ENCODE measurements around the gene LRRC36.
"Not testable (repeated sequence)": the region's sequence is repeated elsewhere in the genome, so short reads cannot be mapped to it uniquely, and the experiment has no call there.

LRRC36 gene

DNA sequence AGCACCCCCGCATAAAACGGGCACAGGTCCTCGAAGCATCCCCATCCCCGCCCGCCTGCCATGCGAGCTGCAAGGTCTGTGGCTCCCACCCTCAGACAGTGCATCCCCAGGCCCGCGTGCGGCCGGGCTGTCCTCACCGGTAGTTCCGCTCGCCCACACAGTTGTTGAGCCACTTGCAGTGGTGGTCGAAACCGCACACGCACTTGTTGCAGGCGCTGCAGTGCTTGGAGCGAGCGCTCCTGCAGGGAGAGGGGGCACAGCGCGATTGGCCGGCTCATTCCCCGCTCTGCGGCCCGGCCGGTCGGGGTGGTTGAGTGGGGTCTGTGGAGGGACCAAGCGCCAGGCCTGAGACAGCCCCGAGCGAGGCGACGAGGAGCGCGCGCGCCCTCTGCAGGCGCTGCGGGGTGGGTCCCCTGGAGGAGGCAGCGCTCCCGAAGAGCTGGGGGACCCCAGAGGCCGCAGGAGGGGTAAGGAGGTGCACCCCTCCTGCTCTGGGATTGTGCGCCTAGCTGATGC lies 72.7 kb downstream of the LRRC36 start:
- H3K36me3 Mint-ChIP-seq: no peaks in the 10 kb centered on the region
- H3K4me3 Mint-ChIP-seq: no peak overlapping the region
- no peaks in the 10 kb centered on the region for H3K9me3 Mint-ChIP-seq
- H3K27ac Mint-ChIP-seq: no peak overlapping the region
- peaks cover 10% of the 10 kb centered on the region for H3K27me3 Mint-ChIP-seq
- H3K4me1 Mint-ChIP-seq: peaks cover under 1% of the 10 kb centered on the region

DNA sequence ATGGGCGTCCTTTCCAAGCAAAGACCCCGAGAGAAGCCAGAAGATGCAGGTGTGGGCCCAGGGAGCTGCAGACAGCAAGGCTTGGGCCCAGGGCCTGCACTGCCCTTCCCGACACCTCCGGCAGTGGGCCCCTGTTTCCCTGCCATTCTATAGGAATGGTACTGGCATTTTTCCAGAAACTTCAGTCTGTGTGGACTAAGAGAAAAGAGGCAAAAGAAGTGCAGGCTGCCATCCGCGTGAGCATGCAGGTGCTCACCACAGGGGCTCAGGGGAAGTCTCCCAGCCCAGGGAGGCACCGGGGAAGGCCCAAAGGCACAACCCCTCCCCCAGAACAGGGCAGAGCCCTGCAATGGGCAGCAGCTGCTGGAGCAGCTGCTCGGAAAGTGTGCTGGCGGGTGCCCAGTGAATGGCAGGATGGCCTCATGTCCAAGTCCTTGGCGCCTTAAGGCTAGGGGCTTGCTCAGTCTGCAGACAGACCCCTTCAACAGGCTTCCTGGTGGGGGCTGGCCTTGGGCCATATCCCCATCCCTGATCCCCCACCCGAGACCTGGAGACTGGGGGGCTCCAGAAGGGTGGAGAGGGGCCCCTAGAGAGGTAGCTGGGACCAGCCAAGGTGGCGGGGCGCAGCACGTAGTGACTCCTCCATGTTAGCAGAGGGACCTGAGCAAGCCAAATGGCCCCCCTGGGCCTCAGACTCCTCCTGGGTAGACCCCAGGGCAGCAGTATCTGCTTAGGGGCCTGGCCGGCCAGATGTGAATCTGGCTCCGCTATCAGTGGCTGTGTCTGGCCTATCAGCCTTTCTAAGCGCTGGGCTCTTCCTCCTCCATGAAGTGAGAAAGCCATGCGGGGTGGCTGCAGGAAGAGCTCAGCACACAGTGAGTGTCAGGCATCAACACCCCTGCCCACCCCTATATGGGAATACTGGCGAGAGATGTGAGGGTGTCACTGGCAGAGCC lies 73.4 kb downstream of the LRRC36 start:
- Mint-ChIP-seq H3K27me3 (peaks cover 10% of the 10 kb centered on the region), H3K4me3 (no peak overlapping the region), H3K4me1 (no peaks in the 10 kb centered on the region), H3K36me3 (no peaks in the 10 kb centered on the region), H3K9me3 (no peaks in the 10 kb centered on the region), H3K27ac (no peak overlapping the region)

DNA sequence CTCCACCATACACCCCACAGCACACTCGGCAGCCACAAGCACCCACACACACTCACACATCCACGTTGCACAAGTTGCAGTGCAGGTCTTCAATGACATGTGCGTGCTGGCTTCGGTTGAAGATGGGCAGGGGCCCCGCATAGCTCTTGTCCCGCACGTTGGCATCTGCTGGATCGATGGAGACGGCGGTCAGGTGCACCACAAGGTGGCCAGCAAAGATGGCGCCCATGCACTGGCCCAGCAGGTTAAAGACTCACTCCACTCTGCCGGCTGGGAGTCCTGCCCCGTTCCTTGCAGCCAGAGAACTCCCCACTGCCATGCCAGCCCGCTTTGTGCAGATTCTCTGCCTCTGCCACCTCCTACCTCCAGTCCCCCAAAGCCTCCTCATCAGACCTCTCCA lies 74.3 kb downstream of the LRRC36 start:
- Mint-ChIP-seq H3K27me3 (peaks cover 6% of the 10 kb centered on the region), H3K36me3 (no peaks in the 10 kb centered on the region), H3K27ac (no peak overlapping the region), H3K4me1 (no peaks in the 10 kb centered on the region), H3K4me3 (no peak overlapping the region), H3K9me3 (no peaks in the 10 kb centered on the region)

DNA sequence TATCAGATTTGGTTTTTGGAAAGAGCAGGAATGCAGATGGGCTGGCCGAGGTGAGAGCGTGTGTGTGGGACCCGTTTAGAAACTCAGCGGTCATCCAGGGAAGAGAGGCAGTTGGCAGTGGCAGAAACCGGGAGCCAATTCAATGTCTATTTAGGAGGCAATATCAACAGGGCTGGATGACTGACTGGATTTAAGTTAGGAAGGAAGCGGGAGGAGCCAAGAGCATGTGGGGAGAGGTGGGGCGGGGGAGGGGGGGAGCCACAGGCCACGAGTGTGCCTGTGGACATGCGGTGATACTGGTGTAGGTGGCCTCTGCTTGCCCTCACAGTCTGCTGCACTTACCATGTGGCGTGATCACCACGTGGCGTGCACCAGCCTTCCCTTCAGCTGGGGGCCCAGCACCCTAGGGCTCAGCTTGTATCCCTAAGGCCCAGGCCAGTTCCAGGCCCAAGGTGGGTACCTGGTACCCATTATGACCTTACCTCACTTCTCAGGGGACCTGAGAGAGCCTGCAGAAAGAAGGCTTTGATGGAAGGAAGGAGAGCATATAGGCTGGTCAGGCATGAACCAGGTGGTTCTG lies 77.5 kb downstream of the LRRC36 start:
- no peaks in the 10 kb centered on the region for H3K4me1 Mint-ChIP-seq
- no peaks in the 10 kb centered on the region for H3K9me3 Mint-ChIP-seq
- H3K36me3 Mint-ChIP-seq: no peaks in the 10 kb centered on the region
- H3K27ac Mint-ChIP-seq: no peak overlapping the region
- no peak overlapping the region for H3K4me3 Mint-ChIP-seq
- H3K27me3 Mint-ChIP-seq: peaks cover 2% of the 10 kb centered on the region

DNA sequence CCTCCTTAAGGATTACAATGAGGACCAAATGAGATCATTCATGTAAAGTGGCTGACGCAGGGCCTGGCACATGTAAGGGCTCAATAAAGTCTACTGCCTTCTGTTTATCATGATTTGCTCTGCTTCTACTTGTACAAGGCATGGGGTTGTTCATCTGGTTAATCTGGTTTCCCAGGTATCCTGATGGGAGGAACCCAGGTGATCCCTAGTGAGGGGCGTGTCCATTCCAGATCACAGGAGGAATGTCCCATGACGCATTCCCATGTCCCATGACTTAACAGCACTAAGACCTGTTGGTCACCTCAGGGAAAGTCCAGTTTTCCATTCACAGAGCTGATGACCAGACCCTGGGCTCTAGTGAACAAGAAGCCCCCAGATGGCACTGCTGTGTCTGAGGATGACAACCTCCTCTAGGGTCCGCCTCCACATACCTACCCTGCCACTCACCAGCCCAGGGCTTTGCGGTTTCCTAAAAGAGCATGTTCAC lies 78.2 kb downstream of the LRRC36 start:
- Mint-ChIP-seq H3K9me3 (no peaks in the 10 kb centered on the region), H3K27ac (no peak overlapping the region), H3K36me3 (no peaks in the 10 kb centered on the region), H3K4me1 (no peaks in the 10 kb centered on the region), H3K4me3 (no peak overlapping the region), H3K27me3 (peaks cover 2% of the 10 kb centered on the region)

DNA sequence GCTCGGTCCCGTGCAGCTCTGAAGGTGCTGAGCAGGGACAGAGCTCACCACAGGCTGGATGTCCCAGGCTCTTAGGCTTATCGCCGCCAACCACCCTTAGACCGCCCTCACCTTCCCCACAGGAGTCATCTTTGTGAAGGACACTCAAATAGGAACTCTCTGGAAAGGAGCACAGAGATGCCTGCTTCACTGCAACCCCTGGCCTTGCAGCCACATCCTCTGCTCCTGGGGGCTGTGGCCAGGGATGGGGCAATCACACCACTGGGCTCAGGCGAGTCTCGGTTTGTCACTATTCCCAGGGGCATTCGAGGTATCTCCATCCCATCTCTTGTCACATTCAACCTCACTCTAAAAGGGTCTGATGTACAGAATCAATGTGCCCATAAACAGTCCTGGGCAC lies 78.7 kb downstream of the LRRC36 start:
- no peaks in the 10 kb centered on the region for H3K9me3 Mint-ChIP-seq
- no peak overlapping the region for H3K27ac Mint-ChIP-seq
- no peak overlapping the region for H3K4me3 Mint-ChIP-seq
- H3K36me3 Mint-ChIP-seq: no peaks in the 10 kb centered on the region
- peaks cover 2% of the 10 kb centered on the region for H3K27me3 Mint-ChIP-seq
- H3K4me1 Mint-ChIP-seq: no peaks in the 10 kb centered on the region

DNA sequence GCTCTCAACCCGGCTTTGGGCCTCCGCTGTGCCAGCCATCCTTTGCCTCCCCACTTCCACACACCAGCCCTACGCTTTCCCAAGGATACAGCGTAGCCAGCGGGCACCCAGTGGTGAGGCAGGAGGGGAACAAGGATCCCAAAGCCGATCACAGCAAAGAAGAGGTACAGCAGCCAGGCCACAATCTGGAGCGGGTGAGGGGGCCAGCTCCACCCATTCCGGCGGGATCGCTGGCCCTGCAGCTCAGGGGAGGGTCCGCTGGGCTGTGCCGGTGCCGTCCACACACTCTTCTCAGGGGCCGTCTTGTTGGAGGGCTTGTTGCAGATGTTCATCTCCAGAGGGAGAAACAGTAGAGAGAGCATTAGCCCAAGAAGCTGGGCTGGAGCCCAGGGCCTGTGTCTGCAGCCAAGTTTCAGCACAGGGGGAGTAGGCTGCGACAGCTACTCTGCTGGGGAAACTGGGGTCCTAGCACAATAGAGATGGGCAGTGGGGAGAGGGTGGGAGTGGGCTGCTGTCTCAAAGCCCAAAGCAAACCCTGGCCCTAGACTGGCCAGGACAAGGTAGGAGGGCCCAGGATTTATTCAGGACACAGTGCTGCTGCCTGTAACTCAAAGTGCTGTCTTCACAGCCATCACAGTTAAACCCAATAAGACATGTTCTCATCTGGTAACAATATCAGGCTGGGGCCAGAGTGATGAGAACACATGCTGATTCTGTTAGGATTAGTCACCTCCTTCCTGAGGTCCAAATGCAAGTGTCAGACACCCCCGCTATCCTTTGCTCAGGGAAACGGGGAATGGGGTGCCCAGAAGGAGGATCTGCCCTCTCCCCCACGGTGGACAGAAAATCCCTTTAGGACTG lies 79.7 kb downstream of the LRRC36 start:
- peaks cover 3% of the 10 kb centered on the region for H3K27me3 Mint-ChIP-seq
- H3K9me3 Mint-ChIP-seq: no peaks in the 10 kb centered on the region
- no peak overlapping the region for H3K27ac Mint-ChIP-seq
- H3K4me3 Mint-ChIP-seq: no peak overlapping the region
- no peaks in the 10 kb centered on the region for H3K4me1 Mint-ChIP-seq
- H3K36me3 Mint-ChIP-seq: no peaks in the 10 kb centered on the region

DNA sequence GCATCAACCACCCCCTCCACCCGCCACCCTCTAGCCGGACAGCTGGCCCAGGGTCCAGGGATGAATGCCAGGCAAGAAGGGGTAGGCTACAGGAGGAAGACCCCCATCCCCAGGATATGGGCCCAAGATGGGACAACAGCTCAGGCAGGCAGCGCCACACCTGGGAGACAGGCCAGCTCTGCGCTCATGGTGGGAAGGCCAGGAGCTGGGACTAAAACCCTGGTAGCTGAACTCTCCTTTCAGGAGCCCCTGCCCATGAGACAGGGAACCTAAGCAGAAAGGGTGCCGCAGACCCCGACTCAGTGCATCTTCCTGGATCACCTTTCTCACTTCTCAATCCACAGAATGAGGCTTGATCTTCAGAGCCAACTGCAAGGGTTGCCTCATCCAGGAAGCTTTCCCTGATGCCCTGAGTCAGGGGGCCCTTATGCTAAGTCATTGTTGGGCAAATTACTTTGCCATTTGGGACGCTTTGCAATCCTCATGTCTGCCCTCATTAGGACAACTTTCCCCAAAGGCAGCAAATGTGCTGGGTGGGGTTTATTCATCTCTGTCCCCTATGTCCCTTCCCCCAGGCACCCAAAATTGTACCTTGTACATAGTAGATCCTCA lies 80.7 kb downstream of the LRRC36 start:
- H3K27ac Mint-ChIP-seq: no peak overlapping the region
- peaks cover 2% of the 10 kb centered on the region for H3K27me3 Mint-ChIP-seq
- H3K4me3 Mint-ChIP-seq: no peak overlapping the region
- H3K36me3 Mint-ChIP-seq: no peaks in the 10 kb centered on the region
- no peaks in the 10 kb centered on the region for H3K4me1 Mint-ChIP-seq
- no peaks in the 10 kb centered on the region for H3K9me3 Mint-ChIP-seq

DNA sequence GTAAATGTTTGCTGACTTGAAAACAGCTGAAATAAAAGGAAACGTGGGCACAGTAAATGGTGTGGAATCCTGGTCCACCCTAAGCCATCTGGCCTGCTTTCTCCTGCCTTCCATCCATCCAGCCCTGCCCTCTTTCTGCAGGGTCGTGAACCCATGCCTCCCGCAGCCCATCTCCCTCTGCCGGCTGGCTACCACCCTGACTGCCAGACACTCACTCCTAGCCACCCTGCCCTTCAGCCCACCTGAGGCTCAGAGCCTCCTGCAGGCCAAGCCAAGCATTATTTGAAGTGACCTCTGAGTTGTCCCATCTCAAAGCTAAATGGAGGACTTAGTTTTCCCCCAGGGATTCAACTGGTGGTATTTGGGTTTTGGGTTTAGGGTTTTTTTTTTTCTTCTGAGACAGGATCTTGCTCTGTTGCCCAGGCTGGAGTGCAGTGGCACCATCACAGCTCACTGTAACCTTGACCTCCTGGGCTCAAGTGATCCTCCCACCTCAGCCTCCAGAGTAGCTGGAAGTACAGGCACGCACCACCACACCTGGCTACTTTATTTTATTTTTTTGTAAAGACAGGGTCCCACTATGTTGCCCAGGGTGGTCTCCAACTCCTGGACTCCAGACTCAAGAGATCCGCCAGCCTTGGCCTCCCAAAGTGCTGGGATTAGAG lies 81.3 kb downstream of the LRRC36 start:
- no peak overlapping the region for H3K27ac Mint-ChIP-seq
- no peaks in the 10 kb centered on the region for H3K4me1 Mint-ChIP-seq
- H3K4me3 Mint-ChIP-seq: no peak overlapping the region
- H3K9me3 Mint-ChIP-seq: no peaks in the 10 kb centered on the region
- H3K36me3 Mint-ChIP-seq: no peaks in the 10 kb centered on the region
- H3K27me3 Mint-ChIP-seq: peaks cover 2% of the 10 kb centered on the region

DNA sequence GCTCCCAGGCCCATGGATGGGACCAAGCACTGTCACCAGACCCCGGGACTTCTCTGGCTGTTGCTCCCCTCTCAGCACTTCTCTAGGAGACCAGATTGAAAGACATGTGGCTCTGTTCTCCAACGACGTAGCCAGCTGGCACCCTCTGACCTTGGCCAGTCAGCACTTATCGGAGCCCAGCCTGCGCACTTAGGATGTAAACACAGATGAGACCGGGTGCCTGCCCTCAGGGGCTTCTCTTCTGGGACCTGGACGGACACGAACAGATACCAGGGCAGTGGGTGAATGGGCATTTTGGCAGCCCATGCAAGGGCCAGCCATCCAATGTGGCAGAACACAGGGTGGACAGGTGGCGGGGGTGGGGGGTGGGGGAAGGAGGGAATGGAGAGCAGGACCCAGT lies 83.0 kb downstream of the LRRC36 start:
- Mint-ChIP-seq H3K4me1 (no peaks in the 10 kb centered on the region), H3K36me3 (no peaks in the 10 kb centered on the region), H3K27me3 (peaks cover 4% of the 10 kb centered on the region), H3K27ac (no peak overlapping the region), H3K4me3 (no peak overlapping the region), H3K9me3 (no peaks in the 10 kb centered on the region)

DNA sequence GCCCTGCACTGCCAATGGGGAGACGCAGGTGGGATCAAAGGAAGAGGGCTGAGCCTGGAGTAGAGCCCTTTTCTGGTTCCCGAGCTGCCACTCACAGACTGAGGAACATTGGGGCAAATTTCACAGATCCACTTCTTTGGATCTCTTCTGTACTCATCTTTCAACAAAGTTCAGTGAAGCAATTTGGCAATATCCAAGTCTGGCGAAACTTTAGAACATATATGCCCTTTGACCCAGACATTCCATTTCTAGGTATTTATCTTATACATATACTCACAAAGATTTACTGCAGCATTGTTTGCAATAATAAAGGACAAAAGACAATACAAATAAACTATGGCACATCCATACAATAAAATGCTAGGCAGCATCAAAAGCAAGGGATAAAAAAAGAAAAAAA lies 84.7 kb downstream of the LRRC36 start:
- no peaks in the 10 kb centered on the region for H3K36me3 Mint-ChIP-seq
- peaks cover 7% of the 10 kb centered on the region for H3K27me3 Mint-ChIP-seq
- H3K4me1 Mint-ChIP-seq: peaks cover 4% of the 10 kb centered on the region
- no peak overlapping the region for H3K4me3 Mint-ChIP-seq
- H3K27ac Mint-ChIP-seq: no peak overlapping the region
- H3K9me3 Mint-ChIP-seq: no peaks in the 10 kb centered on the region

DNA sequence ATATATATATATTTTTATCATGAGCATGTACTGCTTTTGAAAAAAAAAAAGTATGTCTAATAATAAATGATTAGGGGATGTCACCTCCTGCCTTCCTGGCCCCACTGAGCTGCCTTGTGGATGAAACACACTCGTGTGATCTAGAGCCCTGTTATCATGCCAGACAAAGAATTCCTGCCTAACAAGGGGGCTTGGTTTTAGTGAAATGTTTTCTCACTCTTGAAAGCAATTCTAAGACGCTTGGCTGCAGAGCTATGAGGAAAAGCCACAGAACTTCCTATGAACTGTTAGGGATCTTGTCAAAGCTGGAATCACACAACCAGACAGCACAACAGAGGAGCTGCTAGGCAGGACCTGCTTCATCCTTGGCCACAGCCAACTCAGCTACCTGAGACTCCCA lies 85.7 kb downstream of the LRRC36 start:
- peaks cover 13% of the 10 kb centered on the region for H3K27me3 Mint-ChIP-seq
- peak overlapping the region; percentile 4 for H3K27ac Mint-ChIP-seq
- H3K9me3 Mint-ChIP-seq: no peaks in the 10 kb centered on the region
- no peak overlapping the region for H3K4me3 Mint-ChIP-seq
- no peaks in the 10 kb centered on the region for H3K36me3 Mint-ChIP-seq
- peaks cover 8% of the 10 kb centered on the region for H3K4me1 Mint-ChIP-seq

DNA sequence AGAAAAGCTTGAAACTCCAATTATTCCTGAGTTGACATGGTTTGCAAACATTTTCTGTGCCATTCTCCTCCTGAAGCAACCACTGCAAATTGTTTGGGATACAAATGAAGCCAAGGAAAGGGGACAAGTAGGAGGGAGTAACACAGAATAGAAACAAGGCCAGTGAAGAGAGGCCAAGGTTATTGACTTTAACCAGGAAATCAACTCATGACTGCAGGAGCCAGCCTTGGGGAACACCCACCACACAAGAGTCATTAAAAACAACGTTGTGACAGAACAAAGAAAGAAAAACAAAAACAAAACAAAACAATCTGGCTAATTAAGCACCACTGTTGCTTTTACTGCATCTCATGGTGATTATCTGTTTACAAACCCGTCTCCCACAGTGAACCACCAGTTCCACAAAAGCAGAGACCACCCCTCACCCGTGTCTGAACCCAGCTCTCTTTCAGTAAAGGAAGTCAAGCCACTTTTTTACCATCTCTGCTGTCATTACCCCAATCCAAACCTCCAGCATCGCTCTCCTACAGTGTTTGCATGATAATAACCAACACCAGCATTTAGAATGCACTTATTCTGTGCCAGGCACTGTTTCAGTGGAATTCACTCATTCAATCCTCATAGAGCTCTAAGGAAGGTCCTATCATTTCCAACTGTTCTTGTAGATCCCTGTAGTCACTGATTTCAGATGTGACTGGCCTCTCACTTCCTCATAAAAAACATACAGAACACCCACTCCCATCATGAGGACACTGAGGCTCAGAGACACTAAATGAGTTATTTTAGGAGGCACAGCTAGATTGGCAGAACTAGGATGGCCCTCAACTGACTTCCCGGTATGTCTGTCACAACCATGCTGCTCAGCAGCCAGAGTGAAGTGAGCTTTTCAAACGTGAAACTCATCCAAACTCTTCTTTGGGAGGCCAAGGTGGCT lies 87.6 kb downstream of the LRRC36 start:
- Mint-ChIP-seq H3K27me3 (peaks cover 18% of the 10 kb centered on the region), H3K36me3 (no peaks in the 10 kb centered on the region), H3K4me3 (no peak overlapping the region), H3K4me1 (peaks cover 8% of the 10 kb centered on the region), H3K9me3 (no peaks in the 10 kb centered on the region), H3K27ac (no peak overlapping the region)

DNA sequence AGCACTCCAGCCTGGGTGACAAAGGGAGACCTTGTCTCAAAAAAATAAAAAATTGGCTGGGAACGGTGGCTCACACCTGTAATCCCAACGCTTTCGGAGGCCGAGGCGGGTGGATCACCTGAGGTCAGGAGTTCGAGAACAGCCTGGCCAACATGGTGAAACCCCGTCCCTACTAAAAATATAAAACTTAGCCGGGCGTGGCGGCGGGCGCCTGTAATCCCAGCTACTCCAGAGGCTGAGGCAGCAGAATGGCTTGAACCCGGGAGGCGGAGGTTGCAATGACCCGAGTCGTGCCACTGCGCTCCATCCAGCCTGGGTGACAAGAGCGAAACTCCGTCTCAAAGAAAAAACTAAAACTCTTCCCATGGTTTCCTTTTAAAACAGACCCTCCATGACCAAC lies 88.8 kb downstream of the LRRC36 start:
- Mint-ChIP-seq H3K4me3 (peak overlapping the region; percentile 11), H3K27me3 (peaks cover 23% of the 10 kb centered on the region)
- not testable (repeated sequence) for H3K4me1 Mint-ChIP-seq, H3K36me3 Mint-ChIP-seq, H3K27ac Mint-ChIP-seq, H3K9me3 Mint-ChIP-seq

Data from activated naive CD4-positive, alpha-beta T cell treated with anti-CD3 and anti-CD28 coated beads, Interleukin-2, amount 50 U/mL, for 24 hours (primary cell).